ENCODE measurements around the gene NLRC3.
"Not testable (repeated sequence)": the region's sequence is repeated elsewhere in the genome, so short reads cannot be mapped to it uniquely, and the experiment has no call there.

Gene NLRC3

GRCh38 chr16:3541527-3542155, 35.6 kb downstream of the NLRC3 start:
- no peak for DNase-seq

DNA sequence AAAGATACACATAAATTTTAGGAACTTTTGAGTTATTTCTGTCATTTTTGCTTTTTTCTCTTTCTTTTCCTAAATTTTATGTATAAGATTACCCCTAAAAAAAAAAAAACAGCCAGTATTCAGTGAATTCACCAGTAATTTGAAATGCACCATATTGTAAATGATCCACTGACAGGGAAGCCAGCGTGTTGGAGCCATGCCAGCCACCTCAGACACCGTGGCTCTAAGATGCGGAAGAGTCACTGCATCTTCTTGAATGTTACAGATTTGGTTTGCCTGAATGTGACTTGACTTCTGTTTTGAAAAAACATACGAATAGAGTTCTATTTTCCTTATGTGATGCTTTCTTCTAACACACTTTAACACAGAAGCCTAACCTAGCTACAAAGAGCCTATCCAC, 39.0 kb downstream of the NLRC3 start:
- DNase-seq: no peak

- DNase-seq: no peak
These were observed 40.4 kb downstream of the NLRC3 start for GRCh38 chr16:3536851-3537250.

- DNase-seq: peak; percentile 35
These were observed 40.9 kb downstream of the NLRC3 start for GRCh38 chr16:3536271-3536731.

DNA sequence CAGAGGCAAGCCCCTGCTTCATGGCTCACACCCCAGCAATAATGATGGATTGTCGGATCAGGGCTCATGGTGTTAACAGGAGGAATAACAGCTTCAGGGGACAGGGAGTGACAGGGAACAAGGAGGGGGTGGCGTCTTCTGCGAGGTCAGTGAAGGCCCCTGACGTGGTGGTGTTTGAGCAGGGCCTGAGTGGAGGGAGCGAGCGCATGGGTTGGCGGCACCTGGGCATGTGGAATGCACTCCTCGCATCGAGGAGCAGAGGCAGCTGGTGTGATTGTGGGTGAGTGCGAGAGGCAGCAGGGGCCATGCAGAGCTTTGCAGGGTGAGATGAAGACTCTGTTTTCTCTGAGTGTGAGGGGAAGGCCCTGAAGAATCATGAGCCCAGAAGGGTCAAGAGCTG, 43.1 kb downstream of the NLRC3 start:
- DNase-seq: no peak

GRCh38 chr16:3532741-3533140, 44.5 kb downstream of the NLRC3 start:
- DNase-seq: no peak

DNA sequence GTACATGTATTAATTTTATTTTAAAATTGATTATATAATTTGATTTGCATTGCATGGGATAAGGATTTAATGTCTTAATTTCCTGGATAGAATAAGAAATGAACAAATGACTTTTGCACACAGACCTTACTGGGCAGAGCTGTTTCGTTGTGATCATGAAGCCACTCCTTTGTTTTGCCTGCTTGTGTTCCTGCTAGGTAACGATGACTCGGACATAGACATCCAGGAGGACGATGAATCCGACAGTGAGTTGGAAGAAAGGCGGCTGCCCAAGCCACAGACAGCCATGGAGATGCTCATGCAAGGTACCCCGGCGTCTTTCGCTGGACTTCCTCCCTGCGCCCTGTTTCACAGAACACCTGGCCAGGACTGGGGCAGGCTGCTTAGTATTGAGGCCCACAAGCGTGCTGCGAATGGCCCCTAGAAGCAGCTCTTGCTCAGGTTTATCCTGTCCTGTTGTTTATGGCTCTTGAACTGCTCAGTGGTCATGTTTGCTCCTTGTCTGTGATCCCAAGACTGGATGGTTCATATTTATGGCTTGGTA, 46.8 kb downstream of the NLRC3 start:
- no peak for DNase-seq

DNA sequence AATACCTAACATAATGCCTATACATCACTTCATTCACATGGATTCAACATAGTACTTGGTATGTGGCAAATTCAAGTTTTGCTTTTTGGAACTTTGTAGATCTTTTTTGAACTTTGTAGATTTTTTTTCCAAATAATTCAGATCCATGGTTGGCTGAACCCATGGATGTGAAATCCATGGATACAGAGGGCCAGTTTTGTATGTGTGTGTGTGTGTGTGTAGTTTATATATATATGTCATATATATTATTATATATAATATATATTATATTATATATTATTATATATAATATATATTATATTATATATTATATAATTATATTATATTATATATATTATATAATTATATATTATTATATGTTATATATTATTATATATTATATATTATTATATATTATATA, 48.0 kb downstream of the NLRC3 start:
- DNase-seq: no peak

DNA sequence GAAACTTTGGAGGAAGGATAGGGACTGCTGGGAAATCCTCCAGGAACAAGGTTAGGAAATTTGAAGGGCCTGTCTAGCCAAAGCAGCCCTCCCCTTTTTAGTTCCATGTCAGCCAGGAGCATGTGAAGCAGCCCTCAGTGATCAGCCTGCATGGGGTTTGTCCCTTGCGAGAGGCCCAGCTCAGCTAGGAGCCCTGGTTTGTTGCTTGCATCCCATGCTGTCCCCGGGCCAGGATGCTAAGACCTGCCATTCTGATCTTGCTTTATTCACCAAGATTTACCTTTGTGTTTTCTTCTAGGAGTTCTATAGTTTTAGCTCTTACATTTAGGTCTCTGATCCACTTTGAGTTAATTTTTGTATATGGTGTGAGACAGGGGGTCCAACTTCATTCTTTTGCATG, 48.8 kb downstream of the NLRC3 start:
- no peak for DNase-seq

- not testable (repeated sequence) for DNase-seq
These were observed 49.9 kb downstream of the NLRC3 start for GRCh38 chr16:3527216-3527829.

GRCh38 chr16:3525951-3526350, 51.3 kb downstream of the NLRC3 start:
- DNase-seq: no peak

GRCh38 chr16:3523281-3523680, 53.9 kb downstream of the NLRC3 start:
- DNase-seq: no peak

DNA sequence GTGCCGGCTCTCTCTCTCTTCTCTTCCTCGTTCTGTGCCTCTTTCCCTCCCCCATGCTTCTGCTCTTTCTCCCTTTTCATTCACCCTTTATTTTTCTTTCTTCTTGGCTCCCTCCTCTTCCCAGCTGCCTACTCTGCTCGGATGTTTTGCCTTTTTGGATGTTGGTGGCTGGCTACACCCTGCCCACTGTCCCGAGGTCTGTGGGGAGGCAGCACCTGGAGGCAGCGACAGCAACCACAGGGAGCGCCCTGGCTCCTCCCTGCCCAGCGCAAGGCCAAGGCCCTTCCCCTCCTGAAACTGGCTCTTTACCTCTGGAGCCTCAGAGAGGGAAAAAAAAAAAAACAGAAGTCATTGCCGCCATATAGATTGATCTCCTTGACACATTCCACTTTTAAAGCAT, 56.4 kb downstream of the NLRC3 start:
- DNase-seq: no peak

DNA sequence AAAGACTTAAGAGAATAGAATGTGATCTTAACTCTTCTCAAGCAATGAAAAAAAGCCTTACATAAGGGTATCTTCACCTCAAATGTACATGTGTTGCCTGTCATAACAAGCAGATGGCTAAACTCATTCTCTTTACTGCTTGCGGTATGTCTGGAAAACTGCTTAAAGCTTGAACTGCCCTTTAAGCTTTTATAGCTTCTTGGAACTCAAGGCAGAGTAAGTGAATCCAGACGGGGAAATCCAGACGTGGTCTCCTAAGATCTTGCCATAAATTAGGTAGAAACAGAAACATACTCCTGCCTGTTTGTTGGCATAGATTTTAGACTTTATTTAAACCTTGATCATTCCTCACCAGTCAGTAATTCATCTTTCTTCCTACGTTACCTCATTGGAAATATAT, 56.8 kb downstream of the NLRC3 start:
- no peak for DNase-seq

GRCh38 chr16:3519581-3519980, 57.6 kb downstream of the NLRC3 start:
- no peak for DNase-seq

DNA sequence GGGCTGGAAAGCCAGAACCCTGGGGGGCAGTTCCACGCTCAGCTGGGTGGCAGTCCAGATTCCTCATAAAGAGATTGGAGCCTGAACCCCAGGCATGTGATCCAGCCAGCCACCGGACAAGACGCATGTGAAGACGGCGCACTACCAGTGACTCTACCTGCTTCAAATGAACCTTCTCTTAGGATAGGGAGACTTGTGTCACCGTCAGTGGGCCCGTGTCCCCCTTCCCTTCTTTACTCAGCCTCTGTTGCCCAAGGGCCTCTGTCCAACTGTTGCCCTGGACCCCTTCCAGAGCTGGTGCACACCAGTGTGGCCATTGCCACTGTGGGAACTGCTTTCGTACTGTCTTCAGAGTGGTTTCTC, 58.2 kb downstream of the NLRC3 start:
- no peak for DNase-seq

GRCh38 chr16:3518292-3518985, 58.8 kb downstream of the NLRC3 start:
- DNase-seq: no peak

- DNase-seq: no peak
These were observed 61.3 kb downstream of the NLRC3 start for GRCh38 chr16:3515897-3516296.

DNA sequence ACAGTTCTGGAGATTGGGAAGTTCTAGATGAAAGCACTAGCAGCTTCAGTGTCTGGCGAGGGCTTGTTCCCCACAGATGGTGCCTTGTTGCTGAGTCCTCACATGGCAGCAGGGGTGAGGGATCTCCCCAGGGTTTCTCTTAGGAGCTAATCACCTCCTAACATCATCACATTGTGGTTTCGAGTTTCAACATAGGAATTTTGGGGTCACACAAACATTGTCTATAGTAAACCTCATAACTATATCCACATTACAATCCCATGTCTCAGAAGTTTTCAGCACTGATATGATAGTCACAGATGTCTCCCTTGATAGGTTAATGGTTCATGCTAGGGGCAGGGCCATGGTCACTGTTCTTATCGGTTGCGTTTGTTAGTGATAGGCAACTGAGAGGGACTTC, 62.6 kb downstream of the NLRC3 start:
- DNase-seq: no peak

DNA sequence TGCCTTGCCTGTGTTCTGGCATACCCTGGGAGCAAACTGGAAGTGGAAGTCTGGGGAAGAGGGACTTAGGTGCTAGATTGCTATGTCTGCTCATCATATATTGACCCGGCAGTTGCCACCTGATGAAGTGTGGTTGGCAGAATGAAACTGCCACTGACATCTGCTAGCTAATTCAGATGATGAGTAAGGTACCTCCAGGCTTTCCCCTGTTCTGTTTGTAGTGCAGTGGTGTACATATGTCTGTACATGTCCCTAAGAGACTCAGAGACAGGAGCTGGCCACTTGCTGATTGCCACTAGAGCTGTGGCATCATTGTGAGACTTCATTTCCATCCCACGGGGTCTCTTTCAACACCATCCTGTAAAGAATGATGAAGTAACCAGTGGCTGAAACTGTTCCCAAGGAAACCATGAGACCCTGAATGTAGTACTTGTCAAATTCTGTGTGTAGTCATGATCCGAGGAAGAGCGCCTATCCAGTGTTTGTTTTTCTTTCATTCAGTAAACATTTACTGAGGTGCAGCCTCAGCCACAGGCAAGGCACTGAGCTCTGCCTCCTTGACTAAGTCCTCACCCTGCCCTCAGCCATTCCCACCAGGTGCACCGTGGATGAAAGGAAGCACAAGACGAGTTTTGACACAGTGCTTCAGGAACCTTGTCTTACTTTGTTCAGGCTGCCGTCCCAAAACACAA, 63.2 kb downstream of the NLRC3 start:
- no peak for DNase-seq

DNA sequence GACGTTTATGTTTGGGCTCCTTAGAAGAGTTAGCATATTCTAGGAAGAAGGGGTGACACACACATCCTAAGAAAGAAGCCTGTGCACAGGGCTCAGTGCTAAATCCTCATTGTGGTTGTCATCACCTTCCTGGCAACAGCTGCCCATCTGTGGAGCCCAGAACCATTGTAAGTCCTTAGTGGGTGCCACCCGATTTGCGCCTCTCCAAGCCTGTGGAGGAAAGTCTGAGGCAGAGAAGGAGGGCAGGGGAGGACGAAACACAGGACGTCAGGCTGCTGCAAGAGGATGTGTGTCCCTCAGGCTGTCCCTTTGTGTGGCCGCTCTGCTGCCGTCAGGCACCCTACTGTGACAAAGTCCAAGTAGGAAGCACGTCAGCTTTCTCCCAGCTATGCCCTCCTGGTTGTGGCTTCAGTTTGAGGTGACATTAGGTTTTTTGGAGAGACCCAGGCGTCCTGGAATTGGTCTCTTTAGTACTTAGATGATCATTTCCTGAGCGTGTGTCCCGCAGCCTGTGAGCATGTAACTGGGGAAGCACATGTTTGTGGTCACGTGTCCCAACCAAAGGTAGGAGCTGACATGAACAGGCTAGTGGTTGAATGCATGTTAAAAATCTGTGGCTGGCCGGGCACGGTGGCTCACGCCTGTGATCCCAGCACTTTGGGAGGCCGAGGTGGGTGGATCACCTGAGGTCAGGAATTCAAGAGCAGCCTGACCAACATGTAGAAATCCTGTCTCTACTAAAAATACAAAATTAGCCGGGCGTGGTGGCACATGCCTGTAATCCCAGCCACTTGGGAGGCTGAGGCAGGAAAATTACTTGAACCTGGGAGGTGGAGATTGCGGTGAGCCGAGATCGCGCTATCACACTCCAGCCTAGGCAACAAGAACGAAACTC, 65.7 kb downstream of the NLRC3 start:
- DNase-seq: no peak

GRCh38 chr16:3510416-3510815, 66.8 kb downstream of the NLRC3 start:
- no peak for DNase-seq

Measured in amniotic stem cell (primary cell).